HepG2 (cell line): ENCODE results near the gene INKA1. TPM values are rescaled to one million over a fixed set of nuclear protein-coding genes. Genes with fewer than 3 reads are reported as not detected.

Source experiments
- ATAC-seq: fragments of 200-7000 bp; cut with Tn5 transposase; 3 replicates; pipeline ENCODE4 v1.9.1; 2020; ENCODE audit warnings: mild to moderate bottlenecking, moderate library complexity
- BruUV-seq: library from RNA; stranded (reverse); fragments of 400-500 nt; replicated peaks from 2 replicates; lab custom pipeline; 2021; lab: Mats Ljungman, UMichigan
- CTCF ChIA-PET: fragments of 300-600 bp; formaldehyde crosslinking; extraction: SDS; loops from one replicate; lab custom pipeline; 2021; ENCODE audit warnings: low total read pairs, inconsistent platforms, low intra/inter-chr PET ratio; lab: Yijun Ruan, JAX
- POLR2A ChIA-PET: fragments of 350-600 bp; sonication (Branson Sonifier 250); formaldehyde crosslinking; loops from one replicate; lab custom pipeline; 2020; ENCODE audit warnings: antibody characterized with exemption, inconsistent platforms; lab: Yijun Ruan, JAX
- DNase-seq: peaks from one replicate; pipeline ENCODE4 v3.0.0-alpha.2; 2015; ENCODE audit warnings: low spot score
- FAIRE-seq: peaks from 3 replicates; lab custom pipeline; 2011; peaks lifted over from hg19 to GRCh38; lab: Jason Lieb, UNC
- H2AFZ ChIP-seq: one replicate; pipeline ENCODE4 v1.6.1; 2011; ENCODE audit warnings: low read length, inconsistent platforms
- H3K27ac ChIP-seq: fragments of 300-600 bp; 3 replicates; pipeline ENCODE4 v1.8.0; 2011; ENCODE audit warnings: mixed run types, mild to moderate bottlenecking, mixed read lengths, low read length, inconsistent platforms; ENCODE audit not compliant: insufficient read depth; ENCODE audit errors: extremely low read length
- H3K27me3 ChIP-seq, 2 experiments: fragments of 200-600 bp in 1 of 2; 2 replicates in 1 of 2; 3 replicates in 1 of 2; pipeline versions ENCODE4 v1.6.0 to v1.8.0; 2011; ENCODE audit warnings: low read length in 2 of 2, mild to moderate bottlenecking in 2 of 2, moderate library complexity in 2 of 2, inconsistent platforms in 1 of 2; ENCODE audit not compliant: insufficient read depth in 2 of 2, control insufficient read depth in 1 of 2
- H3K36me3 ChIP-seq, 2 experiments: fragments of 200-600 bp in 1 of 2; replicated peaks in 1 of 2; 2 replicates in 1 of 2; 3 replicates in 1 of 2; pipeline versions ENCODE4 v1.5.1 to v1.8.0; 2011; ENCODE audit warnings: low read length in 2 of 2, inconsistent platforms in 1 of 2; ENCODE audit not compliant: insufficient read depth in 2 of 2, control insufficient read depth in 1 of 2
- H3K4me1 ChIP-seq: 2 replicates; pipeline ENCODE4 v1.5.1; 2012; ENCODE audit warnings: low read length, inconsistent platforms; ENCODE audit not compliant: insufficient read depth
- H3K4me2 ChIP-seq: 2 replicates; pipeline ENCODE4 v1.6.0; 2011; ENCODE audit warnings: low read depth, low read length, inconsistent platforms
- H3K4me3 ChIP-seq, 3 experiments: fragments of 200-600 bp in 1 of 3; sonication (generic), shearing (Covaris generic) in 1 of 3; replicated peaks in 1 of 3; 2 replicates each; pipeline ENCODE4 v1.5.1; 2011 to 2016; ENCODE audit warnings: low read length in 3 of 3, inconsistent platforms in 2 of 3, low read depth in 2 of 3, mild to moderate bottlenecking in 2 of 3, control low read depth in 1 of 3, mixed read lengths in 1 of 3; ENCODE audit not compliant: insufficient read depth in 1 of 3
- H3K79me2 ChIP-seq: one replicate; pipeline ENCODE4 v1.6.1; 2011; ENCODE audit warnings: low read length, inconsistent platforms; ENCODE audit not compliant: insufficient read depth
- H3K9ac ChIP-seq: 2 replicates; pipeline ENCODE4 v1.6.0; 2011; ENCODE audit warnings: mild to moderate bottlenecking, low read depth, low read length, inconsistent platforms; ENCODE audit not compliant: insufficient read depth
- H3K9me3 ChIP-seq: 2 replicates; pipeline ENCODE4 v1.5.1; 2012; ENCODE audit warnings: mild to moderate bottlenecking, low read length
- H4K20me1 ChIP-seq: 2 replicates; pipeline ENCODE4 v1.6.0; 2011; ENCODE audit warnings: inconsistent platforms, mild to moderate bottlenecking, low read length, moderate library complexity; ENCODE audit not compliant: insufficient read depth
- ATF7-NPFF ChIP-seq: sonication (generic); formaldehyde crosslinking; IDR thresholded peaks from 2 replicates; pipeline ENCODE4 v1.8.1; 2023; ENCODE audit warnings: mild to moderate bottlenecking, low read depth, missing genetic modification reagents, moderate library complexity
- BRD4 ChIP-seq: sonication (generic); formaldehyde crosslinking; IDR thresholded peaks from 2 replicates; pipeline ENCODE4 v1.4.0; 2020; ENCODE audit warnings: missing genetic modification reagents
- CBX2 ChIP-seq, 2 experiments: fragments of 200-600 bp in 1 of 2; sonication (generic); formaldehyde crosslinking in 1 of 2; IDR thresholded peaks; 2 replicates each; pipeline versions ENCODE4 v1.7.0 to v1.8.1; 2018 to 2022; ENCODE audit warnings: low read depth in 2 of 2, low read length in 1 of 2, mild to moderate bottlenecking in 1 of 2, missing genetic modification reagents in 1 of 2
- HOXA9 ChIP-seq: sonication (generic); formaldehyde crosslinking; IDR thresholded peaks from 2 replicates; pipeline ENCODE4 v1.8.1; 2022; ENCODE audit warnings: missing genetic modification reagents, mild to moderate bottlenecking, moderate library complexity, borderline replicate concordance
- KDM2A ChIP-seq: sonication (generic); formaldehyde crosslinking; IDR thresholded peaks from 2 replicates; pipeline ENCODE4 v1.4.0; 2020; ENCODE audit warnings: low read depth, missing genetic modification reagents, borderline replicate concordance
- SKI ChIP-seq: fragments of 450-650 bp; IDR thresholded peaks from one replicate; pipeline ENCODE4 v1.6.1; 2018; ENCODE audit warnings: mild to moderate bottlenecking; ENCODE audit not compliant: partially characterized antibody
- SNAPC2 ChIP-seq: sonication (generic); formaldehyde crosslinking; IDR thresholded peaks from 2 replicates; pipeline ENCODE4 v1.8.1; 2022; ENCODE audit warnings: mild to moderate bottlenecking, missing genetic modification reagents
- TARDBP ChIP-seq: sonication (generic); formaldehyde crosslinking; IDR thresholded peaks from 2 replicates; pipeline ENCODE4 v1.8.0; 2022; ENCODE audit warnings: mild to moderate bottlenecking, missing genetic modification reagents
- TBP ChIP-seq: sonication (generic); formaldehyde crosslinking; IDR thresholded peaks from 2 replicates; pipeline ENCODE4 v1.5.0; 2020; ENCODE audit warnings: missing genetic modification reagents
- ZNF143 ChIP-seq: sonication (generic); formaldehyde crosslinking; IDR thresholded peaks from 2 replicates; pipeline ENCODE4 v1.4.0; 2020; ENCODE audit warnings: missing genetic modification reagents
- ZNF264 ChIP-seq: sonication (generic); formaldehyde crosslinking; IDR thresholded peaks from 2 replicates; pipeline ENCODE4 v1.4.0; 2020; ENCODE audit warnings: missing genetic modification reagents
- ZNF460 ChIP-seq: sonication (generic); formaldehyde crosslinking; IDR thresholded peaks from 2 replicates; pipeline ENCODE4 v1.5.1; 2020; ENCODE audit warnings: missing genetic modification reagents, mild to moderate bottlenecking, borderline replicate concordance
- ZNF567 ChIP-seq: sonication (generic); formaldehyde crosslinking; IDR thresholded peaks from 2 replicates; pipeline ENCODE4 v1.8.1; 2023; ENCODE audit warnings: mild to moderate bottlenecking, missing genetic modification reagents, borderline replicate concordance
- ZNF83 ChIP-seq: sonication (generic); formaldehyde crosslinking; IDR thresholded peaks from 2 replicates; pipeline ENCODE4 v1.4.0; 2020; ENCODE audit warnings: missing genetic modification reagents, mild to moderate bottlenecking, borderline replicate concordance
- WGBS: methylation state at CpG from one replicate; pipeline ENCODE4 v1.1.6; 2017; ENCODE audit warnings: low lambda C conversion rate; 5-methylcytosine and 5-hydroxymethylcytosine counted together
- in situ Hi-C: cut with HindIII; loops from 2 replicates; pipeline ENCODE4 v1.10.0; 2017; ENCODE audit warnings: low pct_unique_long_range_greater_than_20kb; ENCODE audit not compliant: extremely low pct_ligation_motif_present
- intact Hi-C: fragments of 100-400 bp; cut with micrococcal nuclease; formaldehyde crosslinking; loops from one replicate; pipeline ENCODE4 v1.10.0; 2022; ENCODE audit not compliant: unreplicated experiment
- polyA plus RNA-seq, 8 experiments: library from polyadenylated mRNA; depleted of rRNA in 3 of 8; stranded (reverse) in 7 of 8; unstranded in 1 of 8; fragments of >200 nt; fragmentation: Illumina TruSeq in 4 of 8; extraction: Trizol in 4 of 8; gene quantifications; 2 replicates each; pipeline versions ENCODE4 v1.2.1 to v1.2.3, GENCODE V29; 2011 to 2016; ENCODE audit warnings: low read depth in 4 of 8, missing spikeins in 1 of 8, mixed read lengths in 1 of 8; ENCODE audit not compliant: insufficient read depth in 1 of 8
- total RNA-seq, 5 experiments: library from RNA; depleted of rRNA; stranded (reverse); fragments of >200 nt; fragmentation: Illumina TruSeq; extraction: Trizol; gene quantifications; 2 replicates each; pipeline ENCODE4 v1.2.3, GENCODE V29; 2016; ENCODE audit warnings: low read depth in 1 of 5
- TF ChIP-seq, protein P1 (sequence below): IDR thresholded peaks from 2 replicates; pipeline ENCODE4 v1.6.1; 2016; ENCODE audit warnings: missing genetic modification reagents, missing compliant biosample characterization
- TF ChIP-seq, protein P2 (sequence below): sonication (generic); formaldehyde crosslinking; IDR thresholded peaks from 2 replicates; pipeline ENCODE4 v1.5.1; 2020; ENCODE audit warnings: mild to moderate bottlenecking, missing genetic modification reagents, borderline replicate concordance
- TF ChIP-seq, protein P3 (sequence below): sonication (generic); formaldehyde crosslinking; IDR thresholded peaks from 2 replicates; pipeline ENCODE4 v1.8.0; 2022; ENCODE audit warnings: missing genetic modification reagents, mild to moderate bottlenecking, inconsistent platforms, borderline replicate concordance
- TF ChIP-seq, protein P4 (sequence below): sonication (generic); formaldehyde crosslinking; IDR thresholded peaks from 2 replicates; pipeline ENCODE4 v1.4.0; 2020; ENCODE audit warnings: missing genetic modification reagents

Gene INKA1
- total and polyA plus RNA-seq, 2 of the 13 experiments (the other 11 are each of a cell fraction or from before 2014, with no cell fraction given), result 0.22 to 0.41 TPM

DNA sequence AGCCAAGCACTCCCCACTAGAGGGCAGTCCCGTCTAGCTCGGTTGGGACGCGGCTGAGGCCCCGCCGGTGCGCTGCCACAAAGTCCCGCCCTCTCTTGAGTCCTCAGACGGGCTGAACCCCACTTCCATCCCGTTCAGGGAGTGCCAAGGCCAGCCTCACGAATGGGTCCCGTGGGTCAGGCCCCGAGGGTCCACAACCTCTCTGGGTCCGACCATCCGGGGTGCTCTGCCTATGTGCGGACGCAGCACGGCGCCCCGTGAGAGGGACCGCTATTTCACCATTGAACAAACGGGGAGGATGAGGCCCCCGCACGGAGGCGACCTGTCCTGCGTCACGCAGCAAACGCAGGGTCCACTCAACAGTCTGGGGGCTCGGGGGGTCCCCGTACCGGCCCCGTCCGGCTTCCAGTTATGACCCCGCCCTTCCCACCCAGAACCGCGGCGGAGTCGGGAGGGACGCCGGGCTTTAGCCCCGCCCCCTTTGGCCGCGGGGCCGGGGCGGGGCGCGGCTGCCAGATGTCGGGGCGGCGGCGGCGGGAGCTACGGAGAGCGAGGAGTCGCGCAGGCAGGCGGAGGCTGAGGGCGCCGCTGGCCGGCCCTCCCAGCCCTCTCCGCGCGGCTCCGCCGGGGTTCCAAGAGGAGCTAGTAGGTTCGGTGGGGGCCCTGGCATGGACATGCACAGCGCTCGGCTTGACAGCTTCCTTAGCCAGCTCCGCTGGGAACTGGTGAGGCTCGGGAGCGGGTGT lies at the start of gene INKA1 (continued):
- TF ChIP-seq TARDBP (CRISPR knock-in tag) (no peak), TBP (no peak), SNAPC2 (CRISPR knock-in tag) (no peak), ATF7-NPFF (no peak), ZNF264 (CRISPR knock-in tag) (no peak), CBX2 (IDR thresholded peaks at IDR 0.05; ENCODE audit: low read depth, low read length) (no peak), CBX2 (CRISPR knock-in tag; IDR thresholded peaks at IDR 0.05; ENCODE audit: low read depth) (no peak), BRD4 (CRISPR knock-in tag) (no peak), KDM2A (CRISPR knock-in tag) (peak; percentile 94)
- TF ChIP-seq, protein P1, sequence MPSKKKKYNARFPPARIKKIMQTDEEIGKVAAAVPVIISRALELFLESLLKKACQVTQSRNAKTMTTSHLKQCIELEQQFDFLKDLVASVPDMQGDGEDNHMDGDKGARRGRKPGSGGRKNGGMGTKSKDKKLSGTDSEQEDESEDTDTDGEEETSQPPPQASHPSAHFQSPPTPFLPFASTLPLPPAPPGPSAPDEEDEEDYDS, result peak; percentile 29; the same call in 1 of the 2 replicates
- TF ChIP-seq, protein P2, sequence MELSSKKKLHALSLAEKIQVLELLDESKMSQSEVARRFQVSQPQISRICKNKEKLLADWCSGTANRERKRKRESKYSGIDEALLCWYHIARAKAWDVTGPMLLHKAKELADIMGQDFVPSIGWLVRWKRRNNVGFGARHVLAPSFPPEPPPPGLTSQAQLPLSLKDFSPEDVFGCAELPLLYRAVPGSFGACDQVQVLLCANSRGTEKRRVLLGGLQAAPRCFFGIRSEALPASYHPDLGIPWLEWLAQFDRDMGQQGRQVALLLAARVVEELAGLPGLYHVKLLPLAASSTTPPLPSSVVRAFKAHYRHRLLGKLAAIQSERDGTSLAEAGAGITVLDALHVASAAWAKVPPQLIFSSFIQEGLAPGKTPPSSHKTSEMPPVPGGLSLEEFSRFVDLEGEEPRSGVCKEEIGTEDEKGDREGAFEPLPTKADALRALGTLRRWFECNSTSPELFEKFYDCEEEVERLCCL (CRISPR knock-in tag), result no peak; the same call in 1 of the 2 replicates
- TF ChIP-seq, all 625 proteins: peak for 167

DNA sequence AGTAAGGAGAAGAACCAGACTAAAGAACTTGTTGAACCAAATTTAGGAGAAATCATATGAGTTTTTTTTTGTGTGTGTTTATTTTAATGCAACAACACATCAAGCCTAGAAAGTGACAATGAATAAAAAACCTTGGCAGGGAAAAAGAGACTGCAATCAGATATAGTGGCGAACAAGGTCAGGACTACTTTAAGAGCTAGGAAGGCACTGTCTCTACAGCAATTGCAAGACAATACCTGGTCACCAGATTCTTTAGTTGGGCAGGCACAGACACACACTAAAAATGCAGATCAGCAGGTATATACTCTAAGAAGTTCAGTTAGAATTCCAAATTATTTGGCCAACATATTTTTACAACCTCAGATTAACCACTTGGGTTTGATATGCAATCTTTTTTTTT lies 48.5 kb upstream of the INKA1 start:
- ATAC-seq (no peak), DNase-seq (no peak), FAIRE-seq (no peak)
- no peak overlapping the region for H3K4me2 ChIP-seq
- H3K4me3 ChIP-seq, result no peak overlapping the region
- peaks cover 35% of the 10 kb centered on the region for H3K4me1 ChIP-seq
- POLR2A ChIA-PET, result interaction anchor here (0.7 kb wide), 1 partner anchor 161 kb away, joined by 3 read pairs; no protein-coding TSS in a partner anchor
- H3K36me3 ChIP-seq, result peaks cover 2 to 4% of the 10 kb centered on the region in 2 experiments; a peak in 1 of 5 replicates
- H3K79me2 ChIP-seq, result peaks cover 66% of the 10 kb centered on the region
- CTCF ChIA-PET, result no interaction called here
- H3K9me3 ChIP-seq, result no peaks in the 10 kb centered on the region
- no peaks in the 10 kb centered on the region for H3K27me3 ChIP-seq
- no peak overlapping the region for H3K9ac ChIP-seq
- in situ Hi-C loops (no loop called here), intact Hi-C loops (no loop called here)
- no peak overlapping the region for H3K27ac ChIP-seq
- no TSS peak for BruUV-seq
- WGBS, result 100% methylated on average over 1 of the region's 1 CpG
- H2AFZ ChIP-seq, result no peak overlapping the region
- H4K20me1 ChIP-seq, result peaks cover 3% of the 10 kb centered on the region; the same call in 1 of the 2 replicates
- TF ChIP-seq ZNF83 (CRISPR knock-in tag) (no peak), ZNF460 (CRISPR knock-in tag) (no peak), SKI (no peak), ZNF567 (CRISPR knock-in tag) (no peak), ZNF143 (CRISPR knock-in tag) (no peak), HOXA9 (no peak)
- TF ChIP-seq, protein P3, sequence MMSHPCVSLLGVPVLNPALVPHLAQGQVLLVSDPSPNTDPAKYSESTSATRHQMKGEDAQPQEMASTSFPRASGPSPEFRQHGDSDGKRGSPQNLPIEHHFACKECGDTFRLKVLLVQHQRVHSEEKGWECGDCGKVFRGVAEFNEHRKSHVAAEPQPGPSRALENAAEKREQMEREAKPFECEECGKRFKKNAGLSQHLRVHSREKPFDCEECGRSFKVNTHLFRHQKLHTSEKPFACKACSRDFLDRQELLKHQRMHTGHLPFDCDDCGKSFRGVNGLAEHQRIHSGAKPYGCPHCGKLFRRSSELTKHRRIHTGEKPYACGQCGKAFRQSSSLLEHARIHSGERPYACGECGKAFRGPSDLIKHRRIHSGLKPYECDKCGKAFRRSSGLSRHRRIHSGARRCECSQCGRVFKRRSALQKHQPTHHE (CRISPR knock-in tag), result no peak
- TF ChIP-seq, protein P4, sequence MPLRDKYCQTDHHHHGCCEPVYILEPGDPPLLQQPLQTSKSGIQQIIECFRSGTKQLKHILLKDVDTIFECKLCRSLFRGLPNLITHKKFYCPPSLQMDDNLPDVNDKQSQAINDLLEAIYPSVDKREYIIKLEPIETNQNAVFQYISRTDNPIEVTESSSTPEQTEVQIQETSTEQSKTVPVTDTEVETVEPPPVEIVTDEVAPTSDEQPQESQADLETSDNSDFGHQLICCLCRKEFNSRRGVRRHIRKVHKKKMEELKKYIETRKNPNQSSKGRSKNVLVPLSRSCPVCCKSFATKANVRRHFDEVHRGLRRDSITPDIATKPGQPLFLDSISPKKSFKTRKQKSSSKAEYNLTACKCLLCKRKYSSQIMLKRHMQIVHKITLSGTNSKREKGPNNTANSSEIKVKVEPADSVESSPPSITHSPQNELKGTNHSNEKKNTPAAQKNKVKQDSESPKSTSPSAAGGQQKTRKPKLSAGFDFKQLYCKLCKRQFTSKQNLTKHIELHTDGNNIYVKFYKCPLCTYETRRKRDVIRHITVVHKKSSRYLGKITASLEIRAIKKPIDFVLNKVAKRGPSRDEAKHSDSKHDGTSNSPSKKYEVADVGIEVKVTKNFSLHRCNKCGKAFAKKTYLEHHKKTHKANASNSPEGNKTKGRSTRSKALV (CRISPR knock-in tag), result no peak
